ENCODE results near the gene MC1R. TPM values are rescaled to one million over a fixed set of nuclear protein-coding genes. Genes with fewer than 3 reads are reported as not detected.

The MC1R gene
- total RNA-seq, 3 donors from 2014 or later (not counting 1 experiment from before 2014, with no cell fraction given): 12.3 to 22.2 (median 13.7) TPM

GRCh38 chr16:89946515-89946914 is 27.9 kb downstream of the MC1R start:
- ATAC-seq (no peak), DNase-seq (no peak)
- Mint-ChIP-seq H3K27me3 (ENCODE audit: low read depth in 2 of 2) (peaks cover 9 to 17% of the 10 kb centered on the region in 2 donors), H3K4me3 (peak overlapping the region; percentile 7), H3K27ac (no peak overlapping the region), H3K36me3 (no peaks in the 10 kb centered on the region), H3K4me1 (peaks cover 15 to 17% of the 10 kb centered on the region in 2 donors), H3K9me3 (no peaks in the 10 kb centered on the region)
- Histone ChIP-seq H3K9me3 (ENCODE audit: control insufficient read depth, insufficient read depth, low read length) (no peaks in the 10 kb centered on the region), H3K27ac (ENCODE audit: low read length) (no peak overlapping the region), H3K36me3 (ENCODE audit: control insufficient read depth, insufficient read depth, low read length) (no peaks in the 10 kb centered on the region), H3K27me3 (ENCODE audit: control insufficient read depth, insufficient read depth, low read length) (peaks cover 20% of the 10 kb centered on the region), H3K4me1 (ENCODE audit: control insufficient read depth, insufficient read depth, low read length) (peaks cover 23% of the 10 kb centered on the region), H3K4me3 (ENCODE audit: low read length) (no peak overlapping the region)
- TF ChIP-seq CTCF (IDR thresholded peaks at IDR 0.05): no peak
- intact Hi-C loops (cut with micrococcal nuclease): no loop called here
- WGBS (ENCODE audit: insufficient coverage): 88% methylated on average over 5 of the region's 5 CpGs

DNA sequence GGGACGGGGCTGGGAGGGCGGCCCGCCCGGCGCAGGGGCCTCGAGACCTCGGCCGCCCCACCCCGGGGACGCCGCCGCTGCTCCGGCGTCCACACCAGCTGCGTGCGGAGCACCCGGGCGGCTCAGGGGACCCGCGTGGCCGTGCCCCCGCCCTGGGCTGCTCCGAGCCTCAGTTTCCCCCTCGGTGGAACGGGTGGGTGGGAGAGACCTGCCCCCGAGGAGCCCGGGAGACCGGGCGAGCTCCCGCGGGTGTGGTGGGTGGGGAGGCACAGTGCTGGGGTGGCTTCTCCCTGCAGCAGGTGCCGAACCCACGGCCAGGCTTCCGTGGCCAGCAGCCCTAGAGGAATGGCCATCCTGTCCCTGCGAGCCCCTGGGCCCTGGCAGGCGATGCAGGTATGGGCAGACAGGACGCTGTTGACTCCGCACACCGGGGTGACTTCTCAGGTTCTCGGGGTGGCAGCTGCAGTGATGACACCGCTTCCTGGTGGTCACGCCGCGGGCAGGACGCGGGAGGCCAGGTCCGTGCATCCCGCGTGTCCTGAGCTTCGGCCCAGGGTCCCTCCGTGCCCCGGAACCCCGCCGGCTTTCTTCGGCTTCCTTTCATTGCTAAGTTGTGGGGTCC is 30.6 kb downstream of the MC1R start:
- Mint-ChIP-seq H3K27me3 (ENCODE audit: low read depth in 2 of 2) (peaks cover 9 to 13% of the 10 kb centered on the region in 2 donors), H3K4me1 (peaks cover 15 to 17% of the 10 kb centered on the region in 2 donors), H3K9me3 (no peaks in the 10 kb centered on the region), H3K4me3 (peak overlapping the region; percentile 91), H3K27ac (peak overlapping the region; percentile 18 to 69), H3K36me3 (no peaks in the 10 kb centered on the region)
- H3K4me1 ChIP-seq (ENCODE audit: control insufficient read depth, insufficient read depth, low read length): peaks cover 37% of the 10 kb centered on the region
- no peak for TF ChIP-seq CTCF (IDR thresholded peaks at IDR 0.05)
- H3K27ac ChIP-seq (ENCODE audit: low read length): no peak overlapping the region
- no peak for ATAC-seq
- peak overlapping the region; percentile 35 for H3K4me3 ChIP-seq (ENCODE audit: low read length)
- 26% methylated on average over 55 of the region's 55 CpGs for WGBS (ENCODE audit: insufficient coverage)
- DNase-seq: no peak
- intact Hi-C loops (cut with micrococcal nuclease): no loop called here
- H3K9me3 ChIP-seq (ENCODE audit: control insufficient read depth, insufficient read depth, low read length): no peaks in the 10 kb centered on the region
- H3K27me3 ChIP-seq (ENCODE audit: control insufficient read depth, insufficient read depth, low read length): peaks cover 20% of the 10 kb centered on the region
- no peaks in the 10 kb centered on the region for H3K36me3 ChIP-seq (ENCODE audit: control insufficient read depth, insufficient read depth, low read length)

DNA sequence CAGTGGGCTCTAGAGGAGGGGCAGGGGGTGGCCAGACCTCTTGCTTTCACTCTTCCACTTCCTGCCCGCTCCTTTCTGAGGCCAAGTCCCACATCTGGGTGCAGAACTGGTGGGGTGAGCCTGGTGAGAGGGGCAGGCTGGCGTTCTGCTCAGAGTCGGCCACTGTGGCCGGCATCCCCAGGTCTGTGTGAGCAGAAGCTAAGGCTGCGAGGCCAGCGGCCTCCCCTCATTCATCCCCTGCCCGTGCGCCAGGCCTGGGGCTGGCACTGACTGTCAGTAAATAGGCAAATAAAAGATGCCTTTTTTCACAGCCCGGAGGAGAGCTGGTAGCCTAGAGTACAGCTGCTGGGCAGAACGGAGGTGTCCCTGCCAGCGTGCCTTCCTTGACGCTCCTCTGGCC is 31.1 kb downstream of the MC1R start:
- Histone ChIP-seq H3K27me3 (ENCODE audit: control insufficient read depth, insufficient read depth, low read length) (peaks cover 20% of the 10 kb centered on the region), H3K36me3 (ENCODE audit: control insufficient read depth, insufficient read depth, low read length) (peaks cover 3% of the 10 kb centered on the region), H3K27ac (ENCODE audit: low read length) (no peak overlapping the region), H3K4me1 (ENCODE audit: control insufficient read depth, insufficient read depth, low read length) (peaks cover 41% of the 10 kb centered on the region), H3K4me3 (ENCODE audit: low read length) (no peak overlapping the region), H3K9me3 (ENCODE audit: control insufficient read depth, insufficient read depth, low read length) (no peaks in the 10 kb centered on the region)
- Mint-ChIP-seq H3K36me3 (no peaks in the 10 kb centered on the region), H3K27ac (peak overlapping the region; percentile 18 to 69), H3K4me1 (peaks cover 15 to 17% of the 10 kb centered on the region in 2 donors), H3K27me3 (ENCODE audit: low read depth in 2 of 2) (peaks cover 6 to 11% of the 10 kb centered on the region in 2 donors), H3K4me3 (peak overlapping the region; percentile 91), H3K9me3 (no peaks in the 10 kb centered on the region)
- 95% methylated on average over 12 of the region's 12 CpGs for WGBS (ENCODE audit: insufficient coverage)
- no peak for TF ChIP-seq CTCF (IDR thresholded peaks at IDR 0.05)
- no peak for DNase-seq
- intact Hi-C loops (cut with micrococcal nuclease): no loop called here
- ATAC-seq: no peak

DNA sequence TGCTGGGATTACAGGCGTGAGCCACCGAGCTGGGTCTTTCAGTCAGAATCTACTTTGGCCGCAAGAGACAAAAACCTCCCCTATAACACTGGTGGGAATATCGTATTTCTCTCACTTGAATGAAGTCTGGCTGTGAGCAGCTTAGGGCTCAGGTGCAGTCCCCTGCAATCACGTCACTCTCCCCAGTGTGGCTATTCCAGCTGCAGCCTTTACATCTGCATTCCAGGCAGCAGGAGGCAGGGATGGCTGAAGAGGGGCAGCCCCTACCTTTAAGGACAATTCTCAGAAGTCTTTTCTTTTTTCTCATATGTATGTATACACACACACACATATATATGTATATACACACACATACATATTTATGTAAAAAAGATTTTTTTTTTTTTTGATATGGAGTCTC is 32.8 kb downstream of the MC1R start:
- ATAC-seq (no peak), DNase-seq (no peak)
- H3K27ac Mint-ChIP-seq: no peak overlapping the region
- H3K36me3 Mint-ChIP-seq: no peaks in the 10 kb centered on the region
- TF ChIP-seq CTCF (IDR thresholded peaks at IDR 0.05): no peak
- Histone ChIP-seq H3K9me3 (ENCODE audit: control insufficient read depth, insufficient read depth, low read length) (no peaks in the 10 kb centered on the region), H3K4me1 (ENCODE audit: control insufficient read depth, insufficient read depth, low read length) (peaks cover 43% of the 10 kb centered on the region), H3K27ac (ENCODE audit: low read length) (no peak overlapping the region), H3K27me3 (ENCODE audit: control insufficient read depth, insufficient read depth, low read length) (peaks cover 8% of the 10 kb centered on the region), H3K36me3 (ENCODE audit: control insufficient read depth, insufficient read depth, low read length) (peaks cover 3% of the 10 kb centered on the region), H3K4me3 (ENCODE audit: low read length) (no peak overlapping the region)
- peaks cover 0 to 3% of the 10 kb centered on the region in 2 donors for H3K27me3 Mint-ChIP-seq (ENCODE audit: low read depth in 2 of 2)
- WGBS (ENCODE audit: insufficient coverage): 95% methylated on average over 5 of the region's 5 CpGs
- intact Hi-C loops (cut with micrococcal nuclease): no loop called here
- peak overlapping the region; percentile 60 for H3K4me3 Mint-ChIP-seq
- H3K4me1 Mint-ChIP-seq: peaks cover 15 to 17% of the 10 kb centered on the region in 2 donors
- H3K9me3 Mint-ChIP-seq: no peaks in the 10 kb centered on the region

Data from natural killer cell (primary cell).